H1 (cell line): ENCODE measurements around the gene SH3BP2.

Source experiments
- CTCF ChIP-seq, 3 experiments: IDR thresholded peaks; 1 replicate in 2 of 3; 2 replicates in 1 of 3; pipeline versions ENCODE4 v1.5.1 to v1.6.1; 2011; ENCODE audit warnings: low read length in 3 of 3, mild to moderate bottlenecking in 3 of 3, inconsistent platforms in 2 of 3, low read depth in 1 of 3, moderate library complexity in 1 of 3; ENCODE audit not compliant: insufficient read depth in 1 of 3; ENCODE audit errors: control extremely low read depth in 1 of 3
- POLR2A ChIP-seq, 2 experiments: IDR thresholded peaks; 1 replicate in 1 of 2; 2 replicates in 1 of 2; pipeline ENCODE4 v1.6.1; 2011; ENCODE audit warnings: low read depth in 2 of 2, low read length in 2 of 2, mild to moderate bottlenecking in 2 of 2; ENCODE audit errors: control extremely low read depth in 1 of 2

GRCh38 chr4:2783790-2784189 lies 9.1 kb upstream of the SH3BP2 start:
- no peak for TF ChIP-seq CTCF (IDR thresholded peaks at IDR 0.05; ENCODE audit: control extremely low read depth in 1 of 3, insufficient read depth in 1 of 3, low read depth in 1 of 3, low read length in 3 of 3)
- no peak for TF ChIP-seq POLR2A (IDR thresholded peaks at IDR 0.05; ENCODE audit: control extremely low read depth in 1 of 2, low read depth in 2 of 2, low read length in 2 of 2)
